Left lobe of liver (tissue), 2 donors: ENCODE data around the gene SRGAP3. TPM values are rescaled to one million over a fixed set of nuclear protein-coding genes. Genes with fewer than 3 reads are reported as not detected.

Source experiments
- ATAC-seq: fragments of 200-7000 bp; cut with Tn5 transposase; one replicate; pipeline ENCODE4 v1.9.1; 2020; ENCODE audit warnings: mild to moderate bottlenecking, moderate library complexity
- DNase-seq: peaks from one replicate; pipeline ENCODE4 v3.0.0-alpha.2; 2020; ENCODE audit warnings: low spot score
- total RNA-seq: library from RNA; stranded (reverse); gene quantifications from one replicate; pipeline ENCODE4 v1.2.1, GENCODE V29; 2021
- donor health status: DM: no; HTN: no; CAD: no; lungs with moderate emphysema.
- donor health status: DM: no; HTN: yes; CAD: no.

SRGAP3 gene
- total RNA-seq, 1 donor from 2014 or later, result 2.8 TPM

DNA sequence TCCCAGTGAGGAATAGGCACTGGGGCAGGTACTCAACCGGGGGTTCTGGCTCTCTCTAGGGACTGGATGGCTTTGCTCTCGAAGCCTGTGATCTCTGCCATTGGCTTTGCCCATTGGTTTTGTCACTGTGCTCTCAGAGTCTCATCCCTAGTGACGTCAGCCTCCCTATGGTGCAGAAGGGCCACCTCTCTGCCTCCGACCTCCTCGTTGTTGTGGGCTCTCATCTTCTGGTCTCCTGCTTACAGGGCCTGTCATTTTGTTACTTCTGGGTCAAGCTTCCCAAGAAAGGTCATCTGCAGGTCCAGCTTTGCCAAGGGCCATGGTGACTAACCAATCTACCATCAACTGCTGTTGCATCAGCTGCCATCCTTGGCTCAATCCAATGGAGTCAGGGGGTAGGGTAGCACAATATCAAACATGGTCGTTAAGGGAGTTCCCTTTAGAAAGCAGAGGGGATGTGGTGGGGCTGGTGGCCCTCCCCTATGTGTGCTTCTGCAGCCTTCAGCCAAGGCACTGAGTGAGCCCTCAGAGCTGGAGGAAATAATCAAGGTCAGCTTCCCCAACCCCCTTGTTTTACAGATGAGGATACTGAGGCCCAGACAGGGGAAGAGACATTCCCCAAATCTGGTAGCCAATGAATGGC is 272.8 kb downstream of the SRGAP3 start:
- ATAC-seq (no peak), DNase-seq (no peak)

DNA sequence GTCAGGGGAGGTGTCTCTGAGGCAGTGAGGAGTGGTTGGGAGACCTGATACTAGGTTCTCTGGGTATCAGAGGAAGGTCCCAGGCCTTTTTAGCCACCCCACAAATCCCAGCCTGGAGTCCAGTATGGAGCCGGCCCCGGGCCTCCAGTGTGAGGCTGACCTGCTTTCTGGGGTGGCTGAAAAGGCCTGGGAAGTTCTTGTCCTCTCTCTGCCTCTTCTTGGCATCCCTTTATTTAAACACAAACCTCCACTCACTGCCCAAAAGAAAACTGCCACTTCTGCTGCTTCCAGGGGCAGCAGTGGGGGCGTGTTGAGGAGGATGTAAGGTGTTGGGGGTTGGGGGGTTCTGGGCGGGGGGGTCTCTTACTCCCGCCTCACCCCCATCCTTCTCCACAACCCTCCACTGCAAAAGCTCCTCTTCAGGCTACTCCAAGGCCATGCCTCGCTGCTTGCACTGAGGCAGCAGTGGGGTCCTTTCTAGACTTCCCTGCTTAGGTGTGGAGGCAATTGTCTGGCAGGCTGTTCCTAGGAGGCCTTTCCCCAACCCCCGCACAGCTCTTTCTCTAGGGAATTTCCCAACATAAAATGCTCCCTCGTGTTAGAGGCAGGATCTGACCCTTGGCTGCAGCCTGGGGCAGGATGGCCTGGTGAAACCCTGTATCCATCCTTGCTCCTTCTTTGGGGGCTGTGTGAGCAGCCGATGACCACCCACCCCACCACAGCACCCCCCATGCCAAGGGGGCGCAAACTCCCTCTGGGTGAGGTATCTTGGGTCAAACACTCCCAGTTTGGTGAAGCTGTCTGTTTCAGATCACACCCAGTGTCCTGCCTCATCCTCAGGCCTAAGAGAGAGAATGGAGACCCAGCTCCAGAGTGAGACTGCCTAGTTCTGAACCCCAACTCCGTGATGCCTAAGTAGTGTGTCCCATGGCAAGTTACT is 274.1 kb downstream of the SRGAP3 start:
- ATAC-seq (no peak), DNase-seq (no peak)

DNA sequence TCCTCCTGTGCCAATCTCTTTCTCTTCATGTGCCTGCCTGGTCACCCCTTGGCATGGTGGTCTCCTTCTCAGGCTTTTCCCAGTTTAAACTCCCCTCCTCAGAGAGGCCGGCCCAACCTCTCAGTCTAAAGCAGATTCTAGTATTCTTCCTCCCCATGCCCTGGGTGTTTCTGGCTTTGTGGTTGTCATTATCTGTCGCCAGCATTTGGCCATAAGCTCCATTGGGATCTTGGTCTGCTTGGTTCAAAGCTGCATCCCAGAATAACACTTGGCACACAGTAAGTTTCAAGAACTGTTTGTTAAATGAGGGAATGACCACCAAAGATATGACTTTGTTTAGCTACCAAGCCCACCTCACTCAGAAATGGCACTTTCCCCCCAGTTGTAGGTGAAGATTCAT is 275.0 kb downstream of the SRGAP3 start:
- ATAC-seq (no peak), DNase-seq (no peak)

DNA sequence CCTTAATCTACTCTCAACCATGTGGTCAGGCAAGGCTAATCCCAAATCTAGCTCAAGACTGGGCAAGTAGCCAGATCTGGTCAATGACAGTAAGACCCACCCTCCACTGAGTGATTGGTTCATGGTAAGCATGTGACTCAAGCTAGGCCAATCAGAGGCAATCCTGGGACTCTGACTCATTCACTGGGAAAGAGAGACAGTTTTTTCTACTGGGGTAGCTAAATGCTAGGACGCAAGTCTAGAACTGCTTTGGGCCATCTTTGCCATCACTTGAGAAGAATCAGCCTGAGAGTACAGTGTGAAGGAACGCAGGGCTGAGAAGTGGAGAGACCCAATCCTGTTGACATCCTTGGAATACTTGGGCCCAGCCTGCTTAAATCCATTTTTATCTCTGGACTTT is 276.8 kb downstream of the SRGAP3 start:
- ATAC-seq, result no peak
- no peak for DNase-seq

DNA sequence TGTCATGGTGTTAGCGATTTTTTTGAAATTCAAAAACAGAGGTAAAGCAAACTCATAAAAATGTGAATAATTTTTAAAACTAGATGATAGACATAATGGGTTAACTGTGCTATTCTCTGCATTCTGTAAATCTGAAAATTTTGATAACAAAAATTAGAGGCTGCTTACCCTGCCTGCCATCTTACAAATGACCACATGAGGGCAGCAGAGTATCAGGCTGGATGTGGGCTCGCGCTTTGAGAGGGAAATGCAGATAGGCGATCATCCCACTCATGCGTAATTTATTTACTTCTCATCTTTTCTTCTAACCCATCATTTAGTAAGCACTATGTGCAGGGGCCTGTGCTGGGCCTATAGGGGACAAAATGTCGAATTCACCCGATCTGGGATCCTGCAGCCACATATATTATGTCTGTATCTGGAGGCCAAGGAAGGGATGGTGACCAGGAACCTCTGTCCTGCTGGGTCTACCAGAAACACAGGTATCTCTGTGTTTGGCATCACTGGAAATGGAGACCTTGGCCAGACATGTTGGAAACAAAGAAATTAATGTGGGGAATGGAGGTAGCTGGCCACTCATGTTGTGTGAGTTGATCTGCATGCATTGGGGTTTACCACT is 278.4 kb downstream of the SRGAP3 start:
- peak; percentile 92 for ATAC-seq

DNA sequence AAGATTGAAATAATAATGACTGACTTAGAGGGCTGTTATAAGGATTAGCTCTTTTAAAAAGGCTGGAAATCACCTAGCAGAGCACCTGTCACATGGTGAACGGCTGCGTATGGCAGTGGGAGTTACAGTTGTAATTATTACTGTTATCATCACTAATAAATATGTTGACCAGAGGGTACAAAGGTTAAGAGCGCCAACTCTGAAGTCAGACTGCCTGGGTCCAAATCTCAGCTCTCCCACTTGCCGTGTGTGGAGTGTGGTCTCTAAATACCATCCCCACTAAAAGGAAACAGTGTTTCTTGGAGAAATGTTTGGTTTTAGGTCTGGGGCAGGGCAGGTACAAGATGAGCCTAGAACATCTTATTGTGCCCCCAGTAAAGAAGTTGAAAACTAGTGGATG is 280.2 kb downstream of the SRGAP3 start:
- no peak for DNase-seq
- ATAC-seq, result no peak

More for the DNA sequence above, 278.4 kb downstream of the SRGAP3 start:
- DNase-seq, result no peak

DNA sequence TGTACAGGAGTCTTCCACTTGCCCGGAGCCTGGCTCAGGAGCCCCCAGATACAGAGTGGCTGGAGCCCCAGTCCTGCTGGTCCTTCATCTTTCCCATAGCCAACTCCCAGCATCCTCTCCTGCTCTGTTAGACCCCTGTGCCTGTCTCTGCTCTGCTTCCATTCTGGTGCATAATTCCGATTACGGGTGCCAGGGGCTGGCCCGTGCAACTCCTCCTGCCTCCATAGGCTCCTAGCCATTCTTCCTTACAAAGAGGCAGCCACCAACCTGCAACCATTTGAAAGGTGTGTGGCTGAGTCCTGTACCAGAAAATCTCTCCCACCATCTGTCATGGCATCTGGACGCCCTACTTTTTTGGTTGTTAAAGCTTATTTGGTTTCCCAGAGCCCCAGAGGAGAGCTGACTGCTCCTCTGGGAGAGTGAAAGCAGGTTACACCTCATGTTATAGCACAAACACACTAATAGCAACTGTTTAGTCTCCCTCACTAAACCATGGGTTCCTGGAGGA is 281.0 kb downstream of the SRGAP3 start:
- DNase-seq (no peak), ATAC-seq (no peak)

DNA sequence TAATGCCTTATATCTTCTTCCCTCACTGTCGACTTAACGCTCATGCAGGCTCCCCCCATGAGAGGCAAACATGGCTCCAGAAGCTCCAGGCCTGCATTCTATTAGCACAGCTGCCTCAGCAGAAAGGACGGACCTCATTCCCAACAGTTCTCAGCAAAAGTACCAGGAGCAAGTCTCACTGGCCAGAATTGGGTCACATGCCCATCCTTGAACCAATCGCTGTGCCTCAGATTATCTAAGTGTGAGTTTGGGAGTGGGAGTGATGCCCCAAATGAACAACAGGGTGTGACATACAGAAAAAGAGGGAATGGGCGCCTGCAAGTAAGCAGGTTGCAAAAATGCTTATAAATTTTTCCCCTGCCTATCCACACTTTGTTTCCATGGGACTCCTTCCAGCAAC is 281.9 kb downstream of the SRGAP3 start:
- no peak for ATAC-seq

DNA sequence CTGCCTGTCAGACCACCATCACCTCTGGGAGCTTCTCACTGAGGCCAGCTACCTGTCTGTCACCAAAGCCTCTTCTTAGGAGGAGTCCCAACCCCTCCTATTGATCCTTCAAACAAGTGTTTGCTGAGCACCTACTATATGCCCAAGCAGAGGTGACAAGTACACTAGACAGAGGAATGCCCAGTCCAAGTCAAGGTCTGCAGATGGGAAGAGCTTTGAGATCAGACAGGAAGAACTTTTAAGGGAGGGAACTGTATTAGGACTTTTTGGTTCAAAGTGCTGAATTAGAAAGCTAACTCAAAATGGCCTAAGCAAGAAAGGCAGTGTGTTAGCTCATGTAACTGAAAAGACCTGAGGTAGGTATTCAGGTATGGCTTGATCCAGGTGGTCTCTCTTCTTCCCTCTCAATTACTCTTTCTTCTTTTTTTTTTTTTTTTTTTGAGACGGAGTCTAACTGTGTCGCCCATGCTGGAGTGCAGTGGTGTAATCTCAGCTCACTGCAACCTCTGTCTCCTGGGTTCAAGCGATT is 282.6 kb downstream of the SRGAP3 start:
- ATAC-seq, result no peak
- no peak for DNase-seq

More for the DNA sequence above, 281.9 kb downstream of the SRGAP3 start:
- no peak for DNase-seq

DNA sequence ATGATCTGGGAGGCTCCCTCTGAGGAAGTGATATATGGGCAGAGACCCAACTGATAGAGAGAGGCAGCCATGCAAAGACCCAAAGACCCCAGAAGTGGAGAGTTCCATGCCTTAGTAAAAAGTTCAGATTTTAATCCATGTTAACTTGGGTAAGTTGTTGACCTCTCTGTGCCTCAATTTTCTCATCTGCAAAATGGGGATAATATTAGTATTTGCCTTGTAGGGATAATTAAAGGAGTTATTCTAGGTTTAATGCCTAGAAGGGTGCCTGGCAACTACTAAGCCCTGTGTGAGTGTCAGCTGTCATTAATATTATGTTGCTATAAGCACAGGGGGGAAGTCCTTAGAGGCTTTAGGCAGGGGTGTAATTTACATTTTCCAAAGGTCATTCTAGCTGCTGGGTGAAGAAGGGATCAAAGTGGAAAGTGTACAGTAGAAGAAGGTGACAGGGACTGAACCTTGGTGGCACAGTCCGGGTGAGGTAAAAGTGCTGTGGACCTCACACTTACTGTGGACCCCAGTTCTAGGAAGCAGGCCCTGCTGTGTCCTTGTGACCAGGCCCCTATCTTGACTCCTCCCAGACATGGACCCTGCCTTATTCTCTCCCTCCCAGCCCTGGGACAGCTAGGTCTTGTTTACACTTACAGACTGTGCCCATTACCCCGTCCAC is 283.2 kb downstream of the SRGAP3 start:
- ATAC-seq (no peak), DNase-seq (no peak)

DNA sequence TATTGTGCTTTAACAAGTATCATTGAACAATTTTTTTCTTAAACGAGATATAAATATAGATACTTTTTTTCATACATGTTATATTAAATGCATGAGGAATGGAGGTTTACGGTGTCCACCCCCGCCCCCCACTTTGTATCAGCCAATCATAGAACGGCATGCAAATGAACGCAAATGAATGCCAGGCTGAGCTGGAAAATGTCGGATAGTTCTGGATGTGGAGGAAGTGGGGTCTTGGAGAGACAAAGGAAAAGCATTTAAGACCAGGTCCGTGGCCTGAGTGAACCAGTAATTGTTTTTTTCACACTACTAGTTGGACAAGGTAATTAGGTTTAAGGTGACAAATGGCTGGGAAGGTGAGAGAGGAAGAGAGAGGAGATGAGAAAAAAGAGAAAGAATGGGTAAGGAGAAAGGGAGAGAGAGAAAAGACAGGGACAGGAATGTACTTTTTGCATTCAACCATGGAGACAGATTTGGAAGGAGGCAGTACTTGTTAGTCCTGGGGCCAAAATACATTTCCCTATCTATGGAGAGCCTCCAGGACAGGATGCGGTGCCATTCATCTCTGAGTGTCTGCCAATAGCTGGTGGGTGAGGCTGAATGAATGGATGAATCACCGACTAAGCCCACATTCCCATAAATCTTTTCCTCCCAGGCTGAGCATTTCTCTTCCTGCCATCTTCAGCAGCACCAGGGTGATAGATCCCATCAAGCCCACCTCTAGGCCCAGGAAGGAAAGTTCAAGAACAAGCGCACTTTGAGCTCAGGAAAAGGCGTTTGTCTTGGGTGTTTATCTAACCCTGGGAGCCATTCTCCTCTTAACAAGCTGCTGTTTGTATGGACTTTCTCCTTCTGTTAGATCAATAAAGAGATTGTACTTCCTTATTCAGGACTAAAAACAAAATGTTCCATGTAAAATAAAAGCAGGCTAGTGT is 284.7 kb downstream of the SRGAP3 start:
- DNase-seq (no peak), ATAC-seq (peak; percentile 66)

DNA sequence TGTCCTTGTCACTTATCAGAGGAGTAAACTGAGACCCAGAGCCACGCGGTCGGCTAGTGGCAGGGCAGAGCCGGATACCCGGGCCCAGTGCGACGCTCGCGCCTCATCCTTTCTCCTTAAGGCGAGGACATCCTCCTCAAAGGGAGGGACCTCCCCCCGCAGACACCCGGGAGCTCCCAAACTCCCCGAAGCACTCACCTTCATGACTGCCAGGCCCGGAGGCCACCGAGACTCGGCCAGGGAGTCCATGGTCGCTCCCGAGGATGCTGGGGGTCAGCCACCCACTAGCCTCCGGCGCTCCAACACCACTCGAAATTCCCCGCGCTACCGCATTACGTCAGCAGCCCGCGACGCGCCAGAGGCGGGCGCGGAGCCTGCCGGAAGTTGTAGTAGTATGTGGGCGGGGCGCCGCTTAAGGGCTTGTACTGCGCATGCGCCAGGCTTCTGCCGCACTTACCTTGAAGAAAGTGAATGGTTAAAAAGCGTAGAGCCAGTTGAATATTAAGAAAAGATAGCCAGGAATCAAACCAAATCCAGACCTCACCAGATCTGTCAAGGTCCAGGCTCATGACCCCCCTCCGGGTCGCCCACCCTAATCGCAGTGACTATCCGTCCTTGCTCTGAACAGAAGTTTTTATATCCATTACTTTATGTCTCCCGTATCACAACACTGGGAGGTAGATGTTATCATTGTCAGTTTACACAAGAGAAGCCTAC is 286.2 kb downstream of the SRGAP3 start, which contains the start of gene RAD18:
Gene RAD18 (minus strand): TSS at position 336 of the 717 bp plus-strand sequence. CDS start 87 bp downstream, at position 249.
- peak; percentile 84 for ATAC-seq
- peak; percentile 91 for DNase-seq

DNA sequence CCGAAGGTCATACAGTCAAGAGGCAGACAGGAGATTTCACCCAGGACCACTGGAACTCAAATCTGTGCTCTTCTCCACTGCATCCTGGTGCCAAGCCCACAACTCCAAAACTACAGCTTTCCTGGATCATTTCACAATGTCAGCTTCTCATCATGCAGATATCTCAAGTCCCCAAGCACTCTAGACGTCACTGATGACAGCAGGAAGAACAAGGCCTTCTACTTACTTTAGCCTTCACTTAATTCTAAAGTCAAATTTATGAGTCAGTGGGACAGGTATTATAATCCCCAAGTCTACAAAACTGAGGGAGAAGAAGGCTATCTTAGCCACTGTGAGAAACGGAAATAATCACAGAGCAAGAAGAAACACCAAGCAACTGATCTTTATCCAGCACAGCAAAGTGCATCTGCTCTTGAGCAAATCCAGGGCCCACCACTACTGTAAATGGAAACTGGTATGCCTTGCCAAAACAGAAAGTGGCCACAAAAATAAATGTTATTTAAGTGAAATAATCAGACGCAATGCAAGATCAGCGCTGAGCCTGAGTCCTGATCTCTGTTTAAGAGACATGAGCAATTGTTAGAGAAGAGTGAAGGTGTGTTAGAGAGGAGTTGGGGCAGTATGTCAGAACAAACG is 287.1 kb downstream of the SRGAP3 start:
- ATAC-seq, result no peak

DNA sequence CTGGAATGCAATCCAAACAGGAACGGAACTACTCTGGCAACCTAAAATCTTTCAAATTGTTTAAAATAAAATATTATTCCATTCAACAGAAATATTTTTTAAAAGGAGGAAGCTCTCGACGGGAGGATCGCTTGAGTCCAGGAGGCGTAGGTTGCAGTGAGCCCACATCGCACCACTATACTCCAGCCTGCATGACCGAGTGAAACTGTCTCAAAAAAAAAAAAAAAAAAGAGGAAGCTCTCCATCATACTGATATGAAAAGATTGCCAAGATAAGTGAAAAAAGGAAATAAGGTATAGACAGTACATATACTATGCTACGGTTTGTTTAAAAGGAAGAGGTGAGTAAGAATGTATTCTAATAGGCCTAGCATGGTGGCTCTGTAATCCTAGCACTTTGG is 289.8 kb downstream of the SRGAP3 start:
- DNase-seq (no peak), ATAC-seq (no peak)

More for the DNA sequence above, 287.1 kb downstream of the SRGAP3 start:
- no peak for DNase-seq

DNA sequence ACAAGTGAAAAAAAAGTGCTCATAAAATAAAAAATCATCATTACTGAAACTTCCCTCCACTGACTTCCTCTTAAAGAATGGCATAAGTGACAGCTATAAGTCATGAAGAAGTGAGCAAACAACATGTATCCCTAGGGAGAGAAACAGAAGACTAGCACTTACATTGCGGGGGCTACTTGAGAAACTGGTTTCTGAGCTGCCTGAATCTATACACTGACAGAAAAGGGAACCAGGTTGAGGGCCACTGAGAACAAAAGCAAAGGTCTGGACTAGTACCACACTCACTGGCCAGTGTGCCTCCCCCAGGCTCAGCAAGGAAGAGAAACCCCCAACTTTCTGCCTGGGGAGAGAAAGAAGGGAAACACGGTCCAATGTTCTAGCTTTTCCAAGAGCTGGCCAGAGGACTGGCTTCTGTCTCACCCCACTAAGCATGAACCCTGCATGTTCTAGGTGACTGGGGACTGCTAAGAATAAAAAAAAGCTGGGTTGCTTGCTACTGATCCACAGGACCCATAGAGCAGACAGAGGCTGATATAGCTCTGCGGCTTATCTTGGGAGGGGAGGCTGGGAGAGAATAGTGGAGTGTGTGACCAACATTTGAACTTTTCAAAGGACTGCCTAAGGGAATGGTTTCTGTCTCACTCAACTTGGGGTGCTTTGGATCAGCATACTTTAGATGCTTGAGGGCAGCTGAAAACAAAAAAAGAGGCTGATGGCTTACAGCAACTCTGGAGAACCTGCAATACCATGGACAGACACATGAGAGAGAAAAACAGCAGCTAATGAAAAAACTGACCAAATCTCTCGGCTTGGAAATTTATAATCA is 294.3 kb downstream of the SRGAP3 start:
- ATAC-seq (no peak), DNase-seq (no peak)

DNA sequence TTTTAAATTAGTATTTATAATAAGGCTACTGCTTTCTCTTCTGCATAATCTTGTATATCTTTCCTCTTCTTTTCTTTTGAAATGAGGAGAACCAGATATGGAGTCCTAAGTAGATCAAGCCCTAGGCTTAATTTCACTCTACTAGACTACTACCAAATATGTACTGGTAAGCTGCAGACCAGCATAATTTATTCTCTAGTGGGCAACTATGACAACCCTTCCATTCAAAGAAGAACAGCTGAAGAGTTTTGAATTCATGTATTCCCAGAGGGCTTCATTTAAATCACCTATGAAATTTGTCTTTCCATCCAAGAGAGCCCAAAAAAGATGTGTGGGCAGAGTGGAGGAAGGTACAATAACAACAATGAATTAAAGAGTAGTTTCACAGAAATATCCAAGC is 296.1 kb downstream of the SRGAP3 start:
- DNase-seq, result no peak
- ATAC-seq, result no peak

DNA sequence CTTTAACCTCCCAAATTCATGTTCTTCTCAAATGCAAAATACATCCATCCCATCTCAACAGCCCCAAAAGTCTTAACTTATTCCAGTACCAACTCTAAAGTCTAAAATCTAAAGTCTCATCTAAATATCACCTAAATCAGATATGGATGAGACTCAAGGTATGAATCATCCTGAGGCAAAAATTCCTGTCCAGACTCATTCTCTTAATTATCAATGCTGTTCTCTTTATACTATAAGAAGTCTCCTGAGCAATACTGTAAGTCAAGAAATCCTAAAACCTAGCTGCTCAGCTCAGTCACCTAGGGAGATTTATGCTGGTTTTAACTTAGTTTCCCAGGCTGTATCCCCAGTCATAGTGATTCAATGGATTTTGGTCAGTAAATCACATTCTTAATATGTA is 297.3 kb downstream of the SRGAP3 start:
- no peak for ATAC-seq

More for the DNA sequence above, 297.3 kb downstream of the SRGAP3 start:
- DNase-seq, result no peak
